RWPE1 (cell line): Measurements from ENCODE around the gene WDR83.
A peak's percentile ranks its signal among the peaks of the same experiment; 100 is the strongest.
"Not testable (repeated sequence)": the region's sequence is repeated elsewhere in the genome, so short reads cannot be mapped to it uniquely, and the experiment has no call there.

Experiments
- CTCF ChIA-PET: fragments of 350-600 bp; sonication (Branson Sonifier 250); formaldehyde crosslinking; extraction: SDS; loops from one replicate; lab custom pipeline; 2021; lab: Yijun Ruan, JAX
- POLR2A ChIA-PET: fragments of 400-600 bp; formaldehyde crosslinking; extraction: SDS; loops from one replicate; lab custom pipeline; 2020; ENCODE audit warnings: antibody characterized with exemption; ENCODE audit not compliant: low non-redundant PET; lab: Yijun Ruan, JAX
- DNase-seq: peaks from one replicate; pipeline ENCODE4 v3.0.0; 2012; ENCODE audit warnings: low spot score
- H3K27ac ChIP-seq: fragments of 450-650 bp; 2 replicates; pipeline ENCODE4 v1.5.1; 2017
- TF ChIP-seq, protein P1 (sequence below): fragments of 450-650 bp; conservative IDR thresholded peaks from 2 replicates; pipeline ENCODE4 v1.5.1; 2017; ENCODE audit warnings: low read depth, mild to moderate bottlenecking

The WDR83 gene, protein sequence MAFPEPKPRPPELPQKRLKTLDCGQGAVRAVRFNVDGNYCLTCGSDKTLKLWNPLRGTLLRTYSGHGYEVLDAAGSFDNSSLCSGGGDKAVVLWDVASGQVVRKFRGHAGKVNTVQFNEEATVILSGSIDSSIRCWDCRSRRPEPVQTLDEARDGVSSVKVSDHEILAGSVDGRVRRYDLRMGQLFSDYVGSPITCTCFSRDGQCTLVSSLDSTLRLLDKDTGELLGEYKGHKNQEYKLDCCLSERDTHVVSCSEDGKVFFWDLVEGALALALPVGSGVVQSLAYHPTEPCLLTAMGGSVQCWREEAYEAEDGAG

DNA sequence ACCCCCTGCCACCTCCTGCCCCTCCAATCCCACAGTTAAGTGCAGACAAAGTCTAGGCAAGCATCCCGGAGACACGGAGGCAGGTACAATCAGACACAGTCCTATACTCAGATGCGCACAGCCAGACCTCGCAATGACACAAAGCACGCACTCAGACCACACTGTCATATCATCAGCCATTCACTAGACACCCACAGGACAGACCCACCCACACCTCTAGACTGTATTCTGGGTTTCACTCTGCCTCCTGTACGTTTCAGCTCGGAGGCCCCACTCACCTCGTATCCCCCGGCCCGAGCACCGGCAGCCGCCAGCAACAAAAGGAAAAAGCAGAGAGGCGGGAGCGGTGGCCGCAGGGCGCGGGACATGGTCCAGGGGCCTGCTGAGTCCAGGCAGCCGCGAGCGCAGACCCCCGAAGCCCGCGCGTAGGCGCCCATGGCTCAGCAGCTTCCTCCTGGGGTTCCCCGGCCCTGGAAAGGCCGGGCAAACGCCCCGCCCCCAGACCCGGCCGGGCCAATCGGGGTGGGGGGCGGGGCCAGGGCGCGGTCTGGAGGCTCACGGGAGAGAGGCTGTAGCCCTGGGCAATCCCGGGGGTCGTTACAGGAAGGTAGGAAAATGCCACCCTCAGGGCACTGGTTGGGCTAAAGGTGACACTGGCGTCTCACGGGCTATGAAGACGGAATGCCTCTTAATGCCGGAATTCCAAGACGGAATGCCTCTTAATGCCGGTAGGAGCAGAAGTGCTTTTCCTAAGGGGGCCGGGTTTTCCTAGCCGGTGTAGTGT lies at the start of gene WDR83, which contains the start of gene MAN2B1:
WDR83 (plus strand) TSS at position 543 of the 784 bp plus-strand sequence. CDS start 2,984 bp downstream, outside the sequence.
MAN2B1 (minus strand) TSS at position 478 of the 784 bp plus-strand sequence; CDS start at position 437, 41 bp downstream.
- ChIA-PET CTCF (interaction anchor here (0.6 to 0.7 kb wide), 2 partner anchors 15 to 26 kb away, joined by 3 to 4 read pairs; no protein-coding TSS in a partner anchor), POLR2A (interaction anchor here (0.6 kb wide), 1 partner anchor 17 kb away, joined by 4 read pairs; no protein-coding TSS in a partner anchor)
- H3K27ac ChIP-seq = peak within 1 kb of the TSS; percentile 87
- TF ChIP-seq, protein P1, sequence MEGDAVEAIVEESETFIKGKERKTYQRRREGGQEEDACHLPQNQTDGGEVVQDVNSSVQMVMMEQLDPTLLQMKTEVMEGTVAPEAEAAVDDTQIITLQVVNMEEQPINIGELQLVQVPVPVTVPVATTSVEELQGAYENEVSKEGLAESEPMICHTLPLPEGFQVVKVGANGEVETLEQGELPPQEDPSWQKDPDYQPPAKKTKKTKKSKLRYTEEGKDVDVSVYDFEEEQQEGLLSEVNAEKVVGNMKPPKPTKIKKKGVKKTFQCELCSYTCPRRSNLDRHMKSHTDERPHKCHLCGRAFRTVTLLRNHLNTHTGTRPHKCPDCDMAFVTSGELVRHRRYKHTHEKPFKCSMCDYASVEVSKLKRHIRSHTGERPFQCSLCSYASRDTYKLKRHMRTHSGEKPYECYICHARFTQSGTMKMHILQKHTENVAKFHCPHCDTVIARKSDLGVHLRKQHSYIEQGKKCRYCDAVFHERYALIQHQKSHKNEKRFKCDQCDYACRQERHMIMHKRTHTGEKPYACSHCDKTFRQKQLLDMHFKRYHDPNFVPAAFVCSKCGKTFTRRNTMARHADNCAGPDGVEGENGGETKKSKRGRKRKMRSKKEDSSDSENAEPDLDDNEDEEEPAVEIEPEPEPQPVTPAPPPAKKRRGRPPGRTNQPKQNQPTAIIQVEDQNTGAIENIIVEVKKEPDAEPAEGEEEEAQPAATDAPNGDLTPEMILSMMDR = no peak
- DNase-seq = peak; percentile 90

DNA sequence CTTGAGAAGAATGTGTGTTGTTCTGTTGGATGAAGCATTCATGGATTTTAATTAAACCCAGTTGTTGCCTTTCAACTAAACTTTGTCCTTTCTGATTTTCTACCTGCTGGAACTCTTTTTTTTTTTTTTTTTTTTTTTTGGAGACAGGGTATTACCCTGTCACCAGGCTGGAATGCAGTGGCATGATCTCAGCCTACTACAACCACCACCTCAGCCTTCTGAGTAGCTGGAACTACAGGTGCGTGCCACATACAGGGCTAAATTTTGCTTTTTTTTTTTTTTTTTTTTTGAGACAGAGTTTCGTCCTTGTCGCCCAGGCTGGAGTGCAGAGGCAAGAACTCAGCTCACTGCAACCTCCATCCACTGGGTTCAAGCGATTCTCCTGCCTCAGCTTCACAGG lies 49.0 kb upstream of the WDR83 start:
- CTCF ChIA-PET = no interaction called here
- TF ChIP-seq, protein P1 = no peak
- POLR2A ChIA-PET = interaction anchor here (0.7 kb wide), 1 partner anchor 9 kb away, joined by 11 read pairs; no protein-coding TSS in a partner anchor
- DNase-seq = no peak
- no peak overlapping the region for H3K27ac ChIP-seq

DNA sequence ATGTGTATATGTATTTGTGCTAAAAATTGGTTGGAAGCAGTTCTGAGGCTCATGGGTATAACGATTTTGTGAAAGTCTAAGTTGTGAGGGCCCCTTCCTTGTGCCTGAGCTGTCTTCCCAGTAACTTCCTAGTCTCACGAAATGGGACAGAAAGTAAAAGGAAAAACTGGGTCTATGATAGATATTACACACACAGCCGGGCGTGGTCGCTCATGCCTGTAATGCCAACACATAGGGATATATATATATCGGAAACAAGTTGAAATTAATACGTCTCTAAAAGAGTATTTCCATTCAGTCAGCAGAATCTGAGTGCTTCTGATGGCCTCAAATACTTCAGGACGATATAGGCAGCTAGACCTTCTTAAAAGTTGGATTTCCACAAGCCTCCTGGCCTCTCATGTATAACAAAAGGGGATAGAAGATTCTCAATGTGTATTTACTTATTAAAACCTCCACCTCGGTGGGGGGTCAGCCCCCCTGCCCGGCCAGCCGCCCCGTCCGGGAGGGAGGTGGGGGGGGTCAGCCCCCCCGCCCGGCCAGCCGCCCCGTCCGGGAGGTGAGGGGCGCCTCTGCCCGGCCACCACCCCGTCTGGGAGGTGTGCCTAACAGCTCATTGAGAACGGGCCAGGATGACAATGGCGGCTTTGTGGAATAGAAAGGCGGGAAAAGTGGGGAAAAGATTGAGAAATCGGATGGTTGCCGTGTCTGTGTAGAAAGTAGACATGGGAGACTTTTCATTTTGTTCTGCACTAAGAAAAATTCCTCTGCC lies 45.2 kb upstream of the WDR83 start:
- POLR2A ChIA-PET, DNase-seq, H3K27ac ChIP-seq, CTCF ChIA-PET: not testable (repeated sequence)

DNA sequence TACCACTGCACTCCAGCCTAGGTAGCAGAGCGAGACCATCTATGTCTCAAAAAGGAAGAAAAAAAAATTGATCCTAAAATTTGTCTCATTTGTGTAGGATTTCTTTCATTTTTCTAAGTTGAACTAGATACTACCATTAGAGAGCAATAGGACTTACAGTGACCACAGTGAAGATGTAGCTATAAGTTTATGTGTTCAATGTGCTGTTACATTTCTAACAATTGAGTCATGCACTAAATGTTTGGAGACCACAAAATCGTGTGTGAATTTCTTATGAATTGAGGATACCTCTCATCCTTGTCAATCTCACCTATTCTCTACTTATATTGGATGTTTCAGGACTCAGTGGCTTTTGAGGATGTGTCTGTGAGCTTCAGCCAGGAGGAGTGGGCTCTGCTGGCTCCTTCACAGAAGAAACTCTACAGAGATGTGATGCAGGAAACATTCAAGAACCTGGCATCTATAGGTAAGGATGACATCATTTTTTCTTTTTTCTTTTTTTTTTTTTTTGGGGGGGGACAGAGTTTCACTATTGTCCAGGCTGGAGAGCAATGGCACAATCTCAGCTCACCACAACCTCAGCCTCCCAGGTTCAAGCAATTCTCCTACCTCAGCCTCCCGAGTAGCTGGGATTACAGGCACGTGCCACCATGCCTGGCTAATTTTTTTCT lies 43.1 kb upstream of the WDR83 start:
- POLR2A ChIA-PET = no interaction called here
- DNase-seq = no peak
- TF ChIP-seq, protein P1 = no peak
- H3K27ac ChIP-seq = no peak overlapping the region
- CTCF ChIA-PET = interaction anchor here (0.5 kb wide), 1 partner anchor 563 kb away, joined by 3 read pairs; no protein-coding TSS in a partner anchor

DNA sequence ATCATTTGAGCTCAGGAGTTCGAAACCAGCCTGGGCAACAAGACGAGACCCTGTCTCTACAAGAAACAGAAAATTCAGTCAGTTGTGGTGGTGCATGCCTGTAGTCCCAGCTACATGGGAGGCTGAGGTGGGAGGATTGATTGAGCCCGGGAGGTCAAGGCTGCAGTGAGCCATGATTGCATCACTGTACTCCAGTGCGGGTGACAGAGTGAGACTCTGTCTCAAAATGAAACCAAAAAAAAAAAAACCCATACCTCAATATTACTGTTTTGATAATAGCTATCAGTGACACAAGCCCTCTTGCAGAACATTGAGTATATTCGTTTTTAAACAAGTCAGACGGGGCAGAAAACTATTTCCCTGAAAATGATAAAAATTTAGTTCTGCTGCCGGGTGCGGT lies 39.6 kb upstream of the WDR83 start:
- H3K27ac ChIP-seq = no peak overlapping the region
- ChIA-PET CTCF (interaction anchor here (0.7 kb wide), 1 partner anchor 119 kb away, joined by 3 read pairs; no protein-coding TSS in a partner anchor), POLR2A (interaction anchor here (0.6 kb wide), 1 partner anchor 9 kb away, joined by 11 read pairs; no protein-coding TSS in a partner anchor)
- DNase-seq = no peak
- TF ChIP-seq, protein P1 = no peak
